Uterus (tissue), 2 donors: ENCODE results near the gene ARHGAP31.

Experiments
- POLR2A ChIP-seq, 2 donors: fragments of 450-650 bp; IDR thresholded peaks; one replicate each; pipeline ENCODE4 v1.6.1; 2016; ENCODE audit warnings: antibody characterized with exemption in 2 of 2, mild to moderate bottlenecking in 1 of 2, moderate library complexity in 1 of 2
- TF ChIP-seq, protein P1 (sequence below), 4 experiments: fragments of 200-600 bp in 2 of 4; fragments of 450-650 bp in 2 of 4; sonication (generic) in 2 of 4; IDR thresholded peaks; one replicate each; pipeline ENCODE4 v1.5.1; 2016 to 2019; ENCODE audit warnings: antibody characterized with exemption in 4 of 4, mild to moderate bottlenecking in 2 of 4, moderate library complexity in 1 of 4

GRCh38 chr3:119322021-119322834 lies 28.0 kb downstream of the ARHGAP31 start:
- TF ChIP-seq POLR2A (IDR thresholded peaks at IDR 0.05) = no peak
- TF ChIP-seq, protein P1, sequence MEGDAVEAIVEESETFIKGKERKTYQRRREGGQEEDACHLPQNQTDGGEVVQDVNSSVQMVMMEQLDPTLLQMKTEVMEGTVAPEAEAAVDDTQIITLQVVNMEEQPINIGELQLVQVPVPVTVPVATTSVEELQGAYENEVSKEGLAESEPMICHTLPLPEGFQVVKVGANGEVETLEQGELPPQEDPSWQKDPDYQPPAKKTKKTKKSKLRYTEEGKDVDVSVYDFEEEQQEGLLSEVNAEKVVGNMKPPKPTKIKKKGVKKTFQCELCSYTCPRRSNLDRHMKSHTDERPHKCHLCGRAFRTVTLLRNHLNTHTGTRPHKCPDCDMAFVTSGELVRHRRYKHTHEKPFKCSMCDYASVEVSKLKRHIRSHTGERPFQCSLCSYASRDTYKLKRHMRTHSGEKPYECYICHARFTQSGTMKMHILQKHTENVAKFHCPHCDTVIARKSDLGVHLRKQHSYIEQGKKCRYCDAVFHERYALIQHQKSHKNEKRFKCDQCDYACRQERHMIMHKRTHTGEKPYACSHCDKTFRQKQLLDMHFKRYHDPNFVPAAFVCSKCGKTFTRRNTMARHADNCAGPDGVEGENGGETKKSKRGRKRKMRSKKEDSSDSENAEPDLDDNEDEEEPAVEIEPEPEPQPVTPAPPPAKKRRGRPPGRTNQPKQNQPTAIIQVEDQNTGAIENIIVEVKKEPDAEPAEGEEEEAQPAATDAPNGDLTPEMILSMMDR (IDR thresholded peaks at IDR 0.05) = no peak
